ENCODE measurements around the gene BCL2L13. TPM values are rescaled to one million over a fixed set of nuclear protein-coding genes. Genes with fewer than 3 reads are reported as not detected.

The BCL2L13 gene
- total RNA-seq, 2 donors from 2014 or later: 37.5 to 44.2 TPM

- H3K27ac Mint-ChIP-seq: no peak overlapping the region
- WGBS, 2 experiments (ENCODE audit: insufficient coverage in 1 of 2, insufficient read length in 1 of 2): 90 to 93% methylated on average over 26 to 27 of the region's 27 CpGs
- DNase-seq: no peak
- no peaks in the 10 kb centered on the region for H3K9me3 Mint-ChIP-seq
- Histone ChIP-seq H3K27ac (ENCODE audit: low read depth, low read length) (no peak overlapping the region), H3K4me3 (ENCODE audit: low read length) (no peak overlapping the region), H3K9me3 (ENCODE audit: control insufficient read depth, low read length) (no peaks in the 10 kb centered on the region), H3K4me1 (ENCODE audit: control insufficient read depth, insufficient read depth, low read length) (no peaks in the 10 kb centered on the region), H3K9ac (ENCODE audit: extremely low read depth, low read length, poor library complexity, severe bottlenecking) (no peak overlapping the region), H3K36me3 (ENCODE audit: control insufficient read depth, insufficient read depth, low read length) (no peaks in the 10 kb centered on the region), H3K27me3 (ENCODE audit: control insufficient read depth, insufficient read depth, low read length, poor library complexity, severe bottlenecking) (peaks cover 11% of the 10 kb centered on the region)
- H3K4me3 Mint-ChIP-seq: no peak overlapping the region
- H3K4me1 Mint-ChIP-seq: peaks cover 8% of the 10 kb centered on the region
- peaks cover 20% of the 10 kb centered on the region for H3K27me3 Mint-ChIP-seq (ENCODE audit: insufficient read depth)
- H3K36me3 Mint-ChIP-seq (ENCODE audit: low read depth): no peaks in the 10 kb centered on the region
- TF ChIP-seq, protein P1, sequence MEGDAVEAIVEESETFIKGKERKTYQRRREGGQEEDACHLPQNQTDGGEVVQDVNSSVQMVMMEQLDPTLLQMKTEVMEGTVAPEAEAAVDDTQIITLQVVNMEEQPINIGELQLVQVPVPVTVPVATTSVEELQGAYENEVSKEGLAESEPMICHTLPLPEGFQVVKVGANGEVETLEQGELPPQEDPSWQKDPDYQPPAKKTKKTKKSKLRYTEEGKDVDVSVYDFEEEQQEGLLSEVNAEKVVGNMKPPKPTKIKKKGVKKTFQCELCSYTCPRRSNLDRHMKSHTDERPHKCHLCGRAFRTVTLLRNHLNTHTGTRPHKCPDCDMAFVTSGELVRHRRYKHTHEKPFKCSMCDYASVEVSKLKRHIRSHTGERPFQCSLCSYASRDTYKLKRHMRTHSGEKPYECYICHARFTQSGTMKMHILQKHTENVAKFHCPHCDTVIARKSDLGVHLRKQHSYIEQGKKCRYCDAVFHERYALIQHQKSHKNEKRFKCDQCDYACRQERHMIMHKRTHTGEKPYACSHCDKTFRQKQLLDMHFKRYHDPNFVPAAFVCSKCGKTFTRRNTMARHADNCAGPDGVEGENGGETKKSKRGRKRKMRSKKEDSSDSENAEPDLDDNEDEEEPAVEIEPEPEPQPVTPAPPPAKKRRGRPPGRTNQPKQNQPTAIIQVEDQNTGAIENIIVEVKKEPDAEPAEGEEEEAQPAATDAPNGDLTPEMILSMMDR (conservative IDR thresholded peaks at IDR 0.05): no peak
Measured at GRCh38 chr22:17777005-17777716, 138.6 kb downstream of the BCL2L13 start.

DNA sequence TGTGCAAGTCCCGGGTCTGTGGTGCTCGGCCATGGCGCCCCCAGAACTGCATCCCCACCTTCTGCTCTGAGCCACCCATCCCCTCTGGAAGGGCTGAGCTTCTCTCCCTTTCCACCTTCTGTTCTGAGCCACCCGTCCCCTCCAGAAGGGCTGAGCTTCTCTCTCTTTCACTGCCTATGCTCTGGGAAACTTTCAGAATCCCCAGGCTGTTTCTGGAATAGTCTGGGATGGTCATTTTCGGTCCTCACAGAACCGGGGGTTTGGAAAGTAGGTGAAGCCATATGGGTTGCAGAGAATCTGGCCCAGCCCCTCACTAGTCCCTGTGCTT is 139.1 kb downstream of the BCL2L13 start:
- no peak overlapping the region for H3K27ac Mint-ChIP-seq

DNA sequence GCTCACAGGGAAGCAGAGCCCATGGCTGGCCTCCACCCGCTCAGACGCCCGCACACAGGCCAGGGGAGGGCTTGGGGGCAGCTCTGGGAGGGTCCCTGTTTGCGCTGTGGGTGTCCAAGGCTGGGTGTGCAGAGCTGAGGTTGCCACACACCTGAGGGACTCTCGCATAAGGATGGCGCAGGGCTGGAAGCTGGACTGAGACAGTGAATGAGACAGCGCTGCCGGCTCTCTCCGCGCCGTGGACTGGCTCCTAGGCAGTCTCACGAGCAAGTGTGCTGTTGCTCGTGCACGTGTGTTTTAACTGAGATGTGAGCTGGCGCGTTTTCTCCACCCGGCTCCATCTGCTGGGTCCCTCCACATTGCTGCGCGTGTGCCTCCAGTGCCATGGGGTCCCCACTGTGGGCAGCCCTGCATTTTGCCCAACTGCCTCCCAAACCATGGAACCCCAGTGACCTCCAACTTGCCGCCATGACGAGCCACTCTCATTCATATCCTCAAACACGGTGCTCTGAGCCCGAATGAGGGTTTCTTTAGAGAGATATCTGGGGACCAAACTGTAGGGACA is 139.9 kb downstream of the BCL2L13 start:
- DNase-seq: no peak
- Mint-ChIP-seq H3K4me1 (peaks cover 3% of the 10 kb centered on the region), H3K27me3 (ENCODE audit: insufficient read depth) (peaks cover 11% of the 10 kb centered on the region), H3K9me3 (no peaks in the 10 kb centered on the region), H3K27ac (no peak overlapping the region), H3K36me3 (ENCODE audit: low read depth) (no peaks in the 10 kb centered on the region), H3K4me3 (no peak overlapping the region)
- Histone ChIP-seq H3K4me1 (ENCODE audit: control insufficient read depth, insufficient read depth, low read length) (no peaks in the 10 kb centered on the region), H3K36me3 (ENCODE audit: control insufficient read depth, insufficient read depth, low read length) (no peaks in the 10 kb centered on the region), H3K27ac (ENCODE audit: low read depth, low read length) (no peak overlapping the region), H3K9ac (ENCODE audit: extremely low read depth, low read length, poor library complexity, severe bottlenecking) (no peak overlapping the region), H3K4me3 (ENCODE audit: low read length) (no peak overlapping the region), H3K27me3 (ENCODE audit: control insufficient read depth, insufficient read depth, low read length, poor library complexity, severe bottlenecking) (peaks cover 11% of the 10 kb centered on the region), H3K9me3 (ENCODE audit: control insufficient read depth, low read length) (no peaks in the 10 kb centered on the region)
- WGBS, 2 experiments (ENCODE audit: insufficient coverage in 1 of 2, insufficient read length in 1 of 2): 95 to 96% methylated on average over 16 to 23 of the region's 23 CpGs
- TF ChIP-seq, protein P1 (conservative IDR thresholded peaks at IDR 0.05): no peak

More for the DNA sequence above, 139.1 kb downstream of the BCL2L13 start:
- Mint-ChIP-seq H3K4me1 (peaks cover 8% of the 10 kb centered on the region), H3K4me3 (no peak overlapping the region), H3K36me3 (ENCODE audit: low read depth) (no peaks in the 10 kb centered on the region), H3K9me3 (no peaks in the 10 kb centered on the region), H3K27me3 (ENCODE audit: insufficient read depth) (peaks cover 19% of the 10 kb centered on the region)
- peaks cover 11% of the 10 kb centered on the region for H3K27me3 ChIP-seq (ENCODE audit: control insufficient read depth, insufficient read depth, low read length, poor library complexity, severe bottlenecking)
- no peaks in the 10 kb centered on the region for H3K36me3 ChIP-seq (ENCODE audit: control insufficient read depth, insufficient read depth, low read length)
- DNase-seq: no peak
- no peak overlapping the region for H3K27ac ChIP-seq (ENCODE audit: low read depth, low read length)
- H3K9me3 ChIP-seq (ENCODE audit: control insufficient read depth, low read length): no peaks in the 10 kb centered on the region
- TF ChIP-seq, protein P1 (conservative IDR thresholded peaks at IDR 0.05): no peak
- H3K9ac ChIP-seq (ENCODE audit: extremely low read depth, low read length, poor library complexity, severe bottlenecking): no peak overlapping the region
- H3K4me1 ChIP-seq (ENCODE audit: control insufficient read depth, insufficient read depth, low read length): no peaks in the 10 kb centered on the region
- 85 to 93% methylated on average over 3 to 6 of the region's 6 CpGs for WGBS, 2 experiments (ENCODE audit: insufficient coverage in 1 of 2, insufficient read length in 1 of 2)
- no peak overlapping the region for H3K4me3 ChIP-seq (ENCODE audit: low read length)

All from endodermal cell (in vitro differentiated cells).